Measurements from ENCODE around the gene CDHR2.
A peak's percentile ranks its signal among the peaks of the same experiment; 100 is the strongest.
"Not testable (repeated sequence)": the region's sequence is repeated elsewhere in the genome, so short reads cannot be mapped to it uniquely, and the experiment has no call there.

CDHR2 gene

GRCh38 chr5:176573564-176574296, 24.6 kb downstream of the CDHR2 start:
- peak; percentile 79 for DNase-seq

GRCh38 chr5:176574297-176574591, 25.1 kb downstream of the CDHR2 start:
- no peak for DNase-seq

GRCh38 chr5:176575066-176575465, 25.9 kb downstream of the CDHR2 start:
- no peak for DNase-seq

GRCh38 chr5:176575488-176576422, 26.6 kb downstream of the CDHR2 start:
- DNase-seq, result no peak

GRCh38 chr5:176577312-176578176, 28.4 kb downstream of the CDHR2 start:
- DNase-seq, result no peak

GRCh38 chr5:176578391-176578808, 29.3 kb downstream of the CDHR2 start:
- DNase-seq, result peak; percentile 38

GRCh38 chr5:176579323-176579722, 30.2 kb downstream of the CDHR2 start:
- DNase-seq, result no peak

- DNase-seq, result no peak
Measured at GRCh38 chr5:176581361-176581760, 32.2 kb downstream of the CDHR2 start.

- no peak for DNase-seq
Measured at GRCh38 chr5:176583076-176583475, 33.9 kb downstream of the CDHR2 start.

GRCh38 chr5:176587398-176587797, 38.3 kb downstream of the CDHR2 start:
- DNase-seq, result no peak

GRCh38 chr5:176588297-176588696, 39.2 kb downstream of the CDHR2 start:
- no peak for DNase-seq

GRCh38 chr5:176589039-176589769, 40.1 kb downstream of the CDHR2 start:
- no peak for DNase-seq

GRCh38 chr5:176590035-176590717, 41.0 kb downstream of the CDHR2 start:
- no peak for DNase-seq

- DNase-seq, result not testable (repeated sequence)
Measured at GRCh38 chr5:176591667-176592066, 42.5 kb downstream of the CDHR2 start.

GRCh38 chr5:176592573-176592972, 43.4 kb downstream of the CDHR2 start:
- no peak for DNase-seq

GRCh38 chr5:176593273-176593869, 44.2 kb downstream of the CDHR2 start:
- DNase-seq, result no peak

GRCh38 chr5:176594554-176594953, 45.4 kb downstream of the CDHR2 start:
- DNase-seq, result no peak

- no peak for DNase-seq
Measured at GRCh38 chr5:176595386-176595943, 46.3 kb downstream of the CDHR2 start.

- DNase-seq, result no peak
Measured at GRCh38 chr5:176596069-176596644, 47.0 kb downstream of the CDHR2 start.

GRCh38 chr5:176596689-176597416, 47.7 kb downstream of the CDHR2 start:
- peak; percentile 70 for DNase-seq
